Measurements from ENCODE around the gene KIF26B.

DNA sequence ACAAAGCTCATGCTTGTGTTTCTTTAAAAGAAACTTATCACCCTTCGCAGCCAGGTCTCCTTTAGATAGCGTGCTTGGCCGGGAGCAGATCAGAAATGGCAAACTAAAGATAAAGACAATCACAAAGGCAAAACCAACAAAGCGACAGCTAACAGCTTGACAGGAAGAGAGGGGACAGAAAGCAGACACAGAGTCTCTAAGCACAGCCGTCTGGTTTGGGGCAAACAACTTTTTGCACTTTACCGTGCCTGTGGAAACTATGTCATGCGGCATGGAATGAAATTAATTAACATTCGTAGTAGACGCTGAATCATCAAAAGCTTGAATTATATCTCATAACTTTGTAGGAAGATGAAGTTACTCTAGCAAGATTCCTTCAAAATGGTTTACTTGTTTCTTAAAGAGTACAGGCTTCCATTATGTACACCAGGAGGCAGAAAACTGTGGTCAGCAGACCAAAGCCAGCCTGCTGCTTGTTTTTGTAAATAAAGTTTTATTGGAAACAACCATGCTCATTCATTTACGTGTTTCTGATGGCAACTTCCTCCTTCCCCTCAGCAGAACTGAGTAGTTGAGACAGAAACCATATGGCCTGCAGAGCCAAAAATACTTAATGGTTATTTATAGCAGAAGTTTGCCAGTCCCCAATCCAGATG is 183.2 kb downstream of the KIF26B start:
- no peak for TF ChIP-seq RAD21 (conservative IDR thresholded peaks at IDR 0.05 in 1 of 2, IDR thresholded peaks at IDR 0.05 in 1 of 2)
- TF ChIP-seq CTCF (IDR thresholded peaks at IDR 0.05): no peak
- no peak for TF ChIP-seq JUN (IDR thresholded peaks at IDR 0.05)
- TF ChIP-seq ZNF302 (CRISPR knock-in tag; IDR thresholded peaks at IDR 0.05): no peak
- TF ChIP-seq EP300 (IDR thresholded peaks at IDR 0.05): no peak
- TF ChIP-seq, protein P1, sequence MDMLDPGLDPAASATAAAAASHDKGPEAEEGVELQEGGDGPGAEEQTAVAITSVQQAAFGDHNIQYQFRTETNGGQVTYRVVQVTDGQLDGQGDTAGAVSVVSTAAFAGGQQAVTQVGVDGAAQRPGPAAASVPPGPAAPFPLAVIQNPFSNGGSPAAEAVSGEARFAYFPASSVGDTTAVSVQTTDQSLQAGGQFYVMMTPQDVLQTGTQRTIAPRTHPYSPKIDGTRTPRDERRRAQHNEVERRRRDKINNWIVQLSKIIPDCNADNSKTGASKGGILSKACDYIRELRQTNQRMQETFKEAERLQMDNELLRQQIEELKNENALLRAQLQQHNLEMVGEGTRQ (IDR thresholded peaks at IDR 0.05): no peak
- no peak for TF ChIP-seq POLR2A (IDR thresholded peaks at IDR 0.05; ENCODE audit: low read length)
- no peak for TF ChIP-seq SMC3 (IDR thresholded peaks at IDR 0.05)

All from A549 (cell line).